NCI-H524 (cell line): ENCODE data around the gene KTN1.

Experiments
- DNase-seq, 2 experiments: peaks; one replicate each; lab custom pipeline; 2025; lab: John Stamatoyannopoulos, UW

Gene KTN1

GRCh38 chr14:55667801-55668200, 87.8 kb downstream of the KTN1 start:
- DNase-seq, result no peak

- no peak for DNase-seq
These were observed 91.6 kb downstream of the KTN1 start for GRCh38 chr14:55671641-55672040.

DNA sequence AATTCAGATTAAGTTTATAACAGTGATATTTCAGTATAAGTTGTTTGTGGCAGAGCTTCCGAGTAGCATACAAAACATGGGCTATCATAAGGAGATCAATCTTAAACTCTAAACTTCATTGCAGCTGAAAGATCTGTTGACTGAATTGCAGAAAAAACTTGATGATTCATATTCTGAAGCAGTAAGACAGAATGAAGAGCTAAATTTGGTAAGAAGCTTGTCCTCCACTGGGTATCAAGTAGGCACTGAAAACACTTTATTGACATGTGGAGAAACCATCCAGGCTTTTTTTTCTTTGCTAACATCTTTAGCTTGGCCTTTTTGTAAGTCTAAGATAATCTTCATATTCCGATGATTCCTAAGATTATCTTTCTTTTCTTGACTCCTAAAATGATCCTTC, 93.0 kb downstream of the KTN1 start:
- DNase-seq, result no peak

DNA sequence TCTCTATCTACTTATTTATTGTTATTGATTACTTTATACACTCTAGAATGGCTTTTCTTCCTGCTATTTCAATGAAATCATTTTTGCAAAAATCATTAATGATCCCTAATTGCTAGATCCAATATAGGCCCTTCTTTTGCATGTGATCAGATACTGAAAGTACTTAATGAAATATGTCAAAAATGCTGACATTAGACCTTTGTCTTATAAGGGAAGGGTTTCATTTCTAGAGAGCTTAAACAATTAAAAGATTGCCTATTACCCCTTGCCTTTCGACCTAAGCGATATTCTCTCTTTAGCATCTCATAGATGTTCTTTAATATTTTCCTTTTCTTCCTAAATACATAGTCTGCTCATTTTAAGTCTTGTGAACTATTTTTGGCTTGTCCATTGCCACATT, 101.1 kb downstream of the KTN1 start:
- DNase-seq, result no peak

GRCh38 chr14:55684956-55685584, 105.1 kb downstream of the KTN1 start:
- no peak for DNase-seq

GRCh38 chr14:55686713-55687112, 106.7 kb downstream of the KTN1 start:
- no peak for DNase-seq

DNA sequence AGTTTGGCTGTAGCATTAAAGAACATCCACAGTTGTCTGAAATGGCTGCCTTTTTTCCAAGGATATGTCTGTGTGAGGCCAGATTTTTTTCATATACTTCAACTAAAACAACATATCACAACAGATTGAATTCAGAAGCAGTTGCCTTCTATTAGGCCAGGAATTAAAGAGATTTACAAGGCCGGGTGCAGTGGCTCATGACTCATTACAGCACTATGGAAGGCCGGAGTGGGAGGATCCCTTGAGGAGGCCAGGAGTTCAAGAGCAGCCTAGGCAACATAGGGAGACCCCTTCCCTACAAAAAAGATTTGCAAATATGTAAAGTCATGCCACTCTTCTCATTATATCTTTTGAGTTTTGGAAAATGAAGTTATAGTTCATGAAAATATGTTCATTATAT, 108.6 kb downstream of the KTN1 start:
- DNase-seq, result no peak

- peak in 1 of 2 experiments; percentile 49 for DNase-seq
These were observed 110.2 kb downstream of the KTN1 start for GRCh38 chr14:55689981-55690871.

DNA sequence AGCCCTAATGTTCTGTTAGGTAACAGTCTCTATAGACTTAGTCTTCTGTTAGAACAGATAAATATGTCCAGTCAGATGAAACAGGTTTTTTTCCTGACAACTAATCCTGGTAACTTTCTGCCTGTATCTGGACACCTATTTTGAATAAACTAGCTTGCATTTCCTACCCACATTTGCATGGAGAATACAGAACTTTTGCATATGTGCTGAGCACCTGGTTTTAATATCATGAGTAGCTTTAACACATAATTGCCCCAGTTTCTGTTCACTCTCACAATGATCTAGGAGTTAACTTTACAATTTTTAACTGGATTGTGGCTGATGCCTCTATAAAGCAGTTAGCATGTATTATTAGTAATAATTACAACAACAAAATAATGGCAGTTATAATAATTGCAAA, 111.7 kb downstream of the KTN1 start:
- no peak for DNase-seq

GRCh38 chr14:55693904-55694303, 113.9 kb downstream of the KTN1 start:
- no peak for DNase-seq

DNA sequence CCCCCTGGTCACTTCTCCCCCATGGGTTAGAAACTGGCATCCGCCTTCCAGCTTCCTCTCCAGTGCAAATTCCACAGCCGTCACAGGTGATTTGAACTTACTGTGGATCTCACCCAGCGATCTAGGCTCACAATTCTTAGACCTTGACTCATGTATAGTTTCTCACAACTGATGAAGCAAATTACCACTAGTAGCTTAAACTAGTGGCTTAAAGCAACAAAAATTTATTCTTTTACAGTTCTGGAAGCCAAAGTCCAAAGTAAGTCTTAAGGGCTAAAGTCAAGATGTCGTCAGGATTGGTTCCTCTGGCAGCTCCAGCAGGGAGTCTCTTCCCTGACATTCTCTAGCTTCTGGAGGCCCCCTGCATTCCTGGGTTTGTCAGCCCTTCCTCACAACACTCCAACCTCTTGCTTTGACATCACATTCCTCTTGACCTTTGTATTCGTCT, 117.4 kb downstream of the KTN1 start:
- no peak for DNase-seq

- peak; percentile 58 to 60 for DNase-seq
These were observed 118.0 kb downstream of the KTN1 start for GRCh38 chr14:55698051-55698450.

- peak; percentile 8 to 65 for DNase-seq
These were observed 119.4 kb downstream of the KTN1 start for GRCh38 chr14:55699131-55700057.

GRCh38 chr14:55701638-55702037, 121.6 kb downstream of the KTN1 start:
- no peak for DNase-seq

- DNase-seq, result no peak
These were observed 122.5 kb downstream of the KTN1 start for GRCh38 chr14:55702511-55702910.

- DNase-seq, result no peak
These were observed 124.6 kb downstream of the KTN1 start for GRCh38 chr14:55704654-55705053.

- DNase-seq, result peak; percentile 74 to 78
These were observed 125.8 kb downstream of the KTN1 start for GRCh38 chr14:55705651-55706364.

- no peak for DNase-seq
These were observed 126.3 kb downstream of the KTN1 start for GRCh38 chr14:55706365-55706684.

DNA sequence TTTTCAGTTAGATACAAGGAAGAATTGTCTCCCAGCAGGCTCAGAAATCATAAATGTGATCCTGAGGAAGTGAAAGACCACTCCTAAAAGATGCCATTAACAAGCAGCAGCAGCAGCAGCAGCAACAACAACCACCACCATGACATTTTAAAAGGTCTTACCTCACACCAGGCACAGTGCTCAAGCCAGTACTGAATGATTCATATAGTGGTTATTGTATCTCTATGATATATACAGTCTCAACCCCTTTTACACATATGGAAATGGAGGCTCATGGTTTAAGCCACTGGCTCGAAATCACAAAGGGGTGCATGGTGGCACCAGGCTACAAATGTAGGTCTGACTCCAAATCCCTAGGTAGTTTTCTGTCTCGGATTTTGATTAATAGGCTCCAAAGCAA, 126.9 kb downstream of the KTN1 start:
- no peak for DNase-seq

GRCh38 chr14:55707365-55707804, 127.4 kb downstream of the KTN1 start:
- DNase-seq, result peak; percentile 13 to 67

GRCh38 chr14:55710506-55711041, 130.6 kb downstream of the KTN1 start:
- no peak for DNase-seq
